ENCODE results near the gene SLC12A7. TPM values are rescaled to one million over a fixed set of nuclear protein-coding genes. Genes with fewer than 3 reads are reported as not detected.
"Not testable (repeated sequence)": the region's sequence is repeated elsewhere in the genome, so short reads cannot be mapped to it uniquely, and the experiment has no call there.

The SLC12A7 gene
- total RNA-seq, 2 donors from 2014 or later = 18.4 to 34.6 TPM

GRCh38 chr5:1128977-1129710 lies 17.3 kb upstream of the SLC12A7 start:
- H3K27me3 ChIP-seq (replicated peaks; ENCODE audit: insufficient read depth) = no peaks in the 10 kb centered on the region
- no peaks in the 10 kb centered on the region for H3K4me1 ChIP-seq (ENCODE audit: control insufficient read depth in 1 of 2, low read depth in 2 of 2)
- no peak for DNase-seq (ENCODE audit: low spot score)
- no peak overlapping the region for H3K27ac ChIP-seq
- no peaks in the 10 kb centered on the region for H3K36me3 ChIP-seq
- H3K4me3 ChIP-seq = no peak overlapping the region
- H3K9me3 ChIP-seq = no peaks in the 10 kb centered on the region
- TF ChIP-seq CTCF (IDR thresholded peaks at IDR 0.05) = no peak
- no peak for ATAC-seq (ENCODE audit: insufficient number of reproducible peaks, low FRiP score, low read depth)

DNA sequence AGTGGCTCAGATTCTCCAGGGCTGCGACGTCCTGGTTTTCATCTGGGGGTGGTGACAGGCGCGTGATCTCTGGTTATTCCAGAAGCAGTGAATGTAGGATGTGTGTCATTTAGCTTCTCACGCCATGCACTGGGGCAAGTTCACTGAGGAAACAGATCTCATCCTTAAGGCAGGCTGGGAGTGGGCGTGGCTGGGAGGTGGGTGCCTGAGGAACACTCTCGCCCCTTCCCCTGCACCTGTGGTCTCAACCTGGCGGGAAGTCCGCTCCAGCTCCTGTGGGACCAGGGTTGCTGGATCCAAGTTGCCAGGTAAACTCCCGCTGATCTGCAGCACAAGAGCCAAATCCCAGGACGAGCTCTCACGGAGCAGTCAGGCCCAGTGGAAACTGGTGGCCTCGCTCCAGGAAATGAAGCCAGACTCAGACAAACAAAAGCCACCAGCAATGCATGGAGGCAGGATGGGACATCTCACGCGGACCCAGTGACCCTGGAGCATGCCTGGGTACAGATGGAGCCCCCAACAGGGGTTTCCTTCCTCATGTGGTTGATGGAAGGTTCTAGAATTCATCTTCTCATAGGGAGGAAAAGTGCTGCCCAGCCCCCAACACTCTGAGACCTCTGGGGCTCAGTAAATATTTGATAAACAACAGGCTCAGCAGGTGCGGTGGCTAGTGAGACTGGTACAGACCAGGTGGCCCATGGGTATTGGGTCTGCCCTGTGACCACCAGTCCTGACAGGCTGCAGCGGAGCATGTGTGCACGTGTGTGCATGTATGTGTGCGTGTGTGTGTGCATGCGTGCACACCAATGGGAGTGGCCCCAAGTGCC lies 16.3 kb upstream of the SLC12A7 start:
- H3K9me3 ChIP-seq = no peaks in the 10 kb centered on the region
- no peak for TF ChIP-seq CTCF (IDR thresholded peaks at IDR 0.05)
- no peaks in the 10 kb centered on the region for H3K36me3 ChIP-seq
- no peak overlapping the region for H3K27ac ChIP-seq
- H3K4me3 ChIP-seq = no peak overlapping the region
- no peak for DNase-seq (ENCODE audit: low spot score)
- ATAC-seq (ENCODE audit: insufficient number of reproducible peaks, low FRiP score, low read depth) = no peak
- no peaks in the 10 kb centered on the region for H3K4me1 ChIP-seq (ENCODE audit: control insufficient read depth in 1 of 2, low read depth in 2 of 2)
- no peaks in the 10 kb centered on the region for H3K27me3 ChIP-seq (replicated peaks; ENCODE audit: insufficient read depth)

- H3K27ac ChIP-seq; H3K36me3 ChIP-seq; ATAC-seq (ENCODE audit: insufficient number of reproducible peaks, low FRiP score, low read depth): not testable (repeated sequence)
Measured at GRCh38 chr5:1125695-1126094, 13.8 kb upstream of the SLC12A7 start.

DNA sequence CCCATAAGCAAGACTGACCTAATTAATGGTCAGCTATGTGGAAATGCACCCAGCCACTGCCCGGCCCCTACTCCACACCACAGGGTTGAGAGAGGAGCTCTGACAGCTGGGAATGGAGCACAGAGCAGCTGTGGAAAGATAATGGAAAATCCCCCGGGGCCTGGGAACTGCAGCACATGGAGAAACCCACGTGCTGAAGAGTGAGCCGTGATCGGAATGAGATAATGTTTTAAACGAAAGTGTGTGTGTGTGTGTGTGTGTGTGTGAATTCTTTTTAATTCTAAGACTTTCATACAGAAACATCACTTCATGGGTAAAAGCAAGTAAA lies 13.1 kb upstream of the SLC12A7 start:
- no peak overlapping the region for H3K27ac ChIP-seq
- DNase-seq (ENCODE audit: low spot score) (no peak), ATAC-seq (ENCODE audit: insufficient number of reproducible peaks, low FRiP score, low read depth) (no peak)
- H3K4me1 ChIP-seq (ENCODE audit: control insufficient read depth in 1 of 2, low read depth in 2 of 2) = no peaks in the 10 kb centered on the region
- TF ChIP-seq CTCF (IDR thresholded peaks at IDR 0.05) = no peak
- no peaks in the 10 kb centered on the region for H3K36me3 ChIP-seq
- H3K27me3 ChIP-seq (replicated peaks; ENCODE audit: insufficient read depth) = no peaks in the 10 kb centered on the region
- no peaks in the 10 kb centered on the region for H3K9me3 ChIP-seq
- no peak overlapping the region for H3K4me3 ChIP-seq

More at GRCh38 chr5:1125695-1126094, 13.8 kb upstream of the SLC12A7 start:
- not testable (repeated sequence) for H3K4me1 ChIP-seq (ENCODE audit: control insufficient read depth in 1 of 2, low read depth in 2 of 2); DNase-seq (ENCODE audit: low spot score); H3K27me3 ChIP-seq (replicated peaks; ENCODE audit: insufficient read depth); H3K4me3 ChIP-seq; H3K9me3 ChIP-seq

GRCh38 chr5:1124205-1125029 lies 12.6 kb upstream of the SLC12A7 start:
- DNase-seq (ENCODE audit: low spot score) (no peak), ATAC-seq (ENCODE audit: insufficient number of reproducible peaks, low FRiP score, low read depth) (no peak)
- Histone ChIP-seq H3K27me3 (replicated peaks; ENCODE audit: insufficient read depth) (no peaks in the 10 kb centered on the region), H3K27ac (no peak overlapping the region), H3K4me3 (no peak overlapping the region), H3K36me3 (no peaks in the 10 kb centered on the region), H3K4me1 (ENCODE audit: control insufficient read depth in 1 of 2, low read depth in 2 of 2) (no peaks in the 10 kb centered on the region), H3K9me3 (no peaks in the 10 kb centered on the region)
- TF ChIP-seq CTCF (IDR thresholded peaks at IDR 0.05) = no peak
